ES-I3 (cell line): ENCODE results near the gene RBM17.
"Not testable (repeated sequence)": the region's sequence is repeated elsewhere in the genome, so short reads cannot be mapped to it uniquely, and the experiment has no call there.

Experiments
- H3K36me3 ChIP-seq: 2 replicates; pipeline ENCODE4 v1.6.1; 2013; ENCODE audit warnings: mild to moderate bottlenecking, low read length, control low read depth, moderate library complexity; ENCODE audit not compliant: insufficient read depth
- H3K4me1 ChIP-seq: 2 replicates; pipeline ENCODE4 v1.6.1; 2013; ENCODE audit warnings: mild to moderate bottlenecking, control low read depth, low read length; ENCODE audit not compliant: insufficient read depth
- H3K9ac ChIP-seq: 2 replicates; pipeline ENCODE4 v1.6.1; 2013; ENCODE audit warnings: low read depth, mild to moderate bottlenecking, low read length, moderate library complexity
- H3K9me3 ChIP-seq: 2 replicates; pipeline ENCODE4 v1.6.1; 2013; ENCODE audit warnings: mild to moderate bottlenecking, low read length, moderate library complexity; ENCODE audit not compliant: control insufficient read depth, insufficient read depth

The RBM17 gene

DNA sequence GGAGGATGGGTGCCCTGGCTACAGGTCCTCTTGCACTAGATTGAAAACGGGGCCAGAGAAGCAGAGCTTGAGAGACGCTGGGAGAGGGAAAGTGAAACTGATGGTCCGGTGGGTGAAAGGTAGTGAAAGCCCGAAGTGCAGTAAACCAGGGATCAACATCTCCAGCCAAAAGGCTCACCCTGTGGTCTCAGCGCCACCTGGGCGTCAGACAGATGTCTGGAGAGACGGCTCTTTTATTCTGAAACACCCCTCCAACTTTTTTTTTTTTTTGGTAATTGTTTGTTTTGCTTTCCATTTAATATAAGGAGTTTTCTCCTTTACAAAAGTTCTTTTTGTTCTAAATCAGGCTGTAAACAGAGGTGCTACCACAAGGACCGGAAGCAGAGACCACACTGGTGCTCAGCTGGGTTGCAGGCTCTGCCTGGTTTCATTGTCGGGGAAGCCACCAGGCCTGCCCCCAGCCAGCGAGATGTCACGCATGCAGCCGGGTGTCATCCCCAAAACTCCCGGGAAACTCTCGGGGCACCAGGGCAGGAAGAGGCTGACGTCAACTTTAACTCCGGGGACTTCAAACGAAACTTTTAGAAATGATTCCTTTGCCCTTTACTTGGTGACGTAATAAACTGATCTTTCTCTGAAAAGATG lies 37.9 kb upstream of the RBM17 start:
- Histone ChIP-seq H3K9ac (no peak overlapping the region), H3K36me3 (no peaks in the 10 kb centered on the region), H3K9me3 (no peaks in the 10 kb centered on the region), H3K4me1 (no peaks in the 10 kb centered on the region)

DNA sequence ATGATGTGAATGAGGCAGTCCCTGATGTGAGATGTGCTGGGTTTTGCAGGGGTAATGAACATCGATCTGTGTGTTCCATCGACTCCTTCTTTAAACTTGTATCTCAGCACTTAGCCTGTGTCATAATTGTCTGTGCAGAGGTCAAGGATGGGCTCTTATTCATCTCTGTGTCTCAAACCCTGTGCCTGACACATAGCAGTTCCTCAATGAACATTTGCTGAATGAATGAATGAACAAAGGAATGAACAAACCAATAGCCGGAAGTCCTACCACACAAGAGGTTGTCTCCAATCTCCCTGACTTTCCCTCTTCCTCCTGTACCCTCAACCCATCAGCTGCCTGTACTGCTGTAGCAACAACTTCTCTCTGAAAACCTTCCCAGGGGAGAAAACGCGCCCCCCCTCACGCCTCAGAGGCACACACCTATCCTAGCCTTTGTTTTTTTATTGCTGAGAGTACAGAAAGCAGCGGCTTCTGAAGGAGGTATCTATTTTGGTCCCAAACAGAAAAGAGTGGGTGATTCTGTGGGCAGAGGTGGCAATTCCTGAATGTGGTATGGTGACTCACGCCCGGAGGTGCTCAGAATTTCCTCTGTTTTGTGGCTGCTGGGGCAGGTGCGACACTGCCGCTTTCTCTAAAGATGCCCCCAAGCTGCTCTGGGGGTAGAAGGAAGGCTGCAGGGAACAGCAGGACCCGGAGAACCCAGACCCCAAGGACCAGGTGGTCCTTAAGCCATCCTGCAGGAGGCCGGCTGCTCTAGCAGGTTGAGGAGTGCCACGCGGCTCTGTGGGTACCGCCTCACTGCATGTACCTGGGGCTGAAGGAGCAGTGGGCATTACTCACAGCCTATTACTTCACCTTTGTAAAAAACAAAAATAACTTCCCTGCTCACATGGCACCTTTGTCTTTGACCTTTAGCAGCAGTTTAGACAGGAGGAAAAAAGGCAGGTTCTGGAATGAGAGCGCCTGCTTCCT lies 36.3 kb upstream of the RBM17 start:
- Histone ChIP-seq H3K9ac (no peak overlapping the region), H3K36me3 (no peaks in the 10 kb centered on the region), H3K9me3 (no peaks in the 10 kb centered on the region), H3K4me1 (no peaks in the 10 kb centered on the region)

GRCh38 chr10:6053303-6053702 lies 35.5 kb upstream of the RBM17 start:
- H3K4me1 ChIP-seq, result no peaks in the 10 kb centered on the region
- H3K9ac ChIP-seq, result no peak overlapping the region
- H3K36me3 ChIP-seq, result no peaks in the 10 kb centered on the region
- H3K9me3 ChIP-seq, result no peaks in the 10 kb centered on the region

DNA sequence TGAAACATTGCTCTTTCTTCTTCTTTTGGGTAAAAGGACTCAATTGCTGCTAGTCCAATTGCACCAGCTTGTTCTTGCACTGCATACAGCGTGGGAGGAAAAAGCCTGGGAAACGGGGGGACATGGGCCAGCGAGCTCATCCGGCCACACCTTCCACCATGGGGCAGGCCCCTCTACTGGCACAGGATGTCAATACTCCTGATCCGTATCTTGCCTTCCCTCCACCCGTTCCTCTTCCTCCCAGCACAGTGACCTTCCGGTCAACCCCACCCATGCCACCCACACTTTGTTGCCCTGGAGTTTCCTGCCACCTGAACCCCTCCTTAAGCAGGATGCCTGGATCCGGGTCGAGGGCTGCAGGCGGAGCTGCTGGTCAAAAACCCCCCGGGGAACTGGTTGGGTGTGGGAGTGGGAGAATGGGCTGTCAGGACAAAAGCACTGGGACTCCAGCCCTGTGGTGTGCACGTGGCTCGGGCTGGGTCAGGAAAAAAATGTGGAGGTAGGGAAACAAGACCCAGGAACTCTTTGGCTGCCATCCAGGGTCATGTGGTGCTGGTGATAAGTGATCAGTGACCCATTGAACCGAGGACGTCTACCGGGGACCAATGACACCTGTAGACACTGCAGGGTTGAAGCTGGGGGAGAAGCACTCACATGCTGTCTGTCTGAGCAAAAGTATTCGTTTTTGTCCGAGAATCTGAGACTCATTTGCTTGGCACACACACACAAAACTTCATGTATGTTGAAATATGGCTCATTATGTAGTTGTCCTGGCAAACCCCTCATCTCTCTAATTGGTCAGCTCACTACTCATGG lies 34.8 kb upstream of the RBM17 start:
- H3K4me1 ChIP-seq, result no peaks in the 10 kb centered on the region
- H3K9me3 ChIP-seq, result no peaks in the 10 kb centered on the region
- no peaks in the 10 kb centered on the region for H3K36me3 ChIP-seq
- H3K9ac ChIP-seq, result no peak overlapping the region

GRCh38 chr10:6054884-6055283 lies 34.0 kb upstream of the RBM17 start:
- Histone ChIP-seq H3K9ac (no peak overlapping the region), H3K4me1 (no peaks in the 10 kb centered on the region)

DNA sequence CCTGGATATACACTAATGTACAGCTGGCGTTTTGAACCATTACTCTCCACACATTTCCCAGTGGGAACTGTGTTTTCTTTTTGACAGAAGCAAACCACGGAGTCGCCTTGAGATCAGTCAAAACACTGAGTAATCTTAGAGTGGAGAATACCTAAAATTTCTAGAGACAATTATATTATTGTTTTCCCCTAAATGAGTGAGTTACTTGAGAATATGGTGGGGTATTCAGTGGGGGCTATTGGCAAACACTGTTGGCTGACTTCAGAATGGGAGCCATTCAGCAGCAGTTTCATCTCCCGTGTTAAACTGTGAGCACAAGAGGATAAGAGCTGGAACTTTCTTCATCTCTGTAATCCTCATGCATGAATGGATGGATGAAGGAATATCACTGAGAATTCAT lies 32.9 kb upstream of the RBM17 start:
- H3K9ac ChIP-seq, result no peak overlapping the region
- H3K4me1 ChIP-seq, result no peaks in the 10 kb centered on the region
- no peaks in the 10 kb centered on the region for H3K36me3 ChIP-seq
- H3K9me3 ChIP-seq, result no peaks in the 10 kb centered on the region

More at GRCh38 chr10:6054884-6055283, 34.0 kb upstream of the RBM17 start:
- Histone ChIP-seq H3K9me3 (no peaks in the 10 kb centered on the region), H3K36me3 (no peaks in the 10 kb centered on the region)

DNA sequence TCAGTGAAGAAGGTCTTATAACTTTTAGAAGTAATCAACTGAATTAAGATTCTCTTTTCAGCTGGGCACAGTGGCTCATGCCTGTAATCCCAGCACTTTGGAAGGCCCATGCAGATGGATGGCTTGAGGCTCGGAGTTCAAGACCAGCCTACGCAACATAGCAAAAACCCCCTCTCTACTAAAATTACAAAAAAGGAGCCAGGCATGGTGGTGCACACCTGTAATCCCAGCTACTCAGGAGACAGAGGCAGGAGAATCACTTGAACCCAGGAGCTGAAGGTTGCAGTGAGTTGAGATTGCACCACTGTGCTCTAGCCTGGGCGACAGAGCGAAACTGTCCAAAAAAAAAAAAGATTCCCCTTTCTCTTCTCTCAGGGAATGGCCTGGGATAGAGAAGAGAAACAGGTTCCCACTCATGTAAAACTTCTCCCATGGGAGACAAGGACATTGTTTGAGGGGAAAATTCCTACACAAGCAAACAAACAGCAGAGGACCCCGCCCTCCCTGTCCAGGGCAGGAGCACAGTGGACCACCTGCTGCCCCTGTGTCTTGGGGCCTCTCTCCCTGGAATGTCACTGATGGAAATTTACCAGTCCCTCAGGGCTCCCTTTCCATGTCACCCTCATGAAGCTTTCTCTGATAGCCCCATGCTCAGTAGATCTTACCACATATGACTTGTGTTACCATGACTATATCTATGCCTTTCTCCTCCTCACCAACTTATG lies 32.3 kb upstream of the RBM17 start:
- Histone ChIP-seq H3K4me1 (no peaks in the 10 kb centered on the region), H3K36me3 (no peaks in the 10 kb centered on the region), H3K9ac (no peak overlapping the region), H3K9me3 (no peaks in the 10 kb centered on the region)

DNA sequence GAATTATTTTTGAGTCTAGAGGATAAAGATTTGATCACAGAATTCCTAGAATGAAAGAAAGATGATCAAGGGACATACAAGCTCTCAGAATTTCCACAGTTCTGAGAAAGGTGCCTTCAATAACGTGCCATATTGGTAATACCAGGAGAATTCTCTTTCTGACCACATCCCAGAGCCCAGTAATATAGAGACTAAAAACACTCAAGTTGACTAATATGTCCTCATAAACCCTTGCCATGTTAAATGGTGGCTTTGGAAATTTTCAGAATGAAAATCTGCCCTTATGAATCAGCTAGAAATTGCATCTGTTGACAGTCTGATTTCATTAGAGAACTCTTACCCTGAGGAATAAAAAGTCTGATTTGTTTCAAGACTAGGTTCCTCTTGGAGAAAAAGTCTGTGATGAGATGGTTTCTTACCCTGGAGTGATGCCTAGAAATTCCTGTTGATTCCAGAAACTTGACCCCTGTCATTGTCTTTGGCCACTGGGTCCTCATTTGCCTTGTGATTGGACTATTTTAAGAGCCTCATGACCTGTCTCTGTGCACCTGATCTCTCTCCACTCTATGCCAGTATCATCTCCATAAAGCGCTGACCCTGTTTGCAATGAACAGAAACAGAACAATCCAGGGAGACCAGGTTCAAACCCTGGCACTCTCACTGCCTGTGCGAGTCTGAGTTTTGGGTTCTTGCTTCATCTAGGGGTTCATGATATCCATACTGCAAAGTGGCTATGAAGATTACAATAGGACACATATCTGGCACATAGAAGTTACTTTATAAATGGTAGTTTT lies 30.0 kb upstream of the RBM17 start:
- no peaks in the 10 kb centered on the region for H3K4me1 ChIP-seq
- no peaks in the 10 kb centered on the region for H3K9me3 ChIP-seq
- no peaks in the 10 kb centered on the region for H3K36me3 ChIP-seq
- no peak overlapping the region for H3K9ac ChIP-seq

- no peaks in the 10 kb centered on the region for H3K9me3 ChIP-seq
- no peaks in the 10 kb centered on the region for H3K36me3 ChIP-seq
- H3K4me1 ChIP-seq, result no peaks in the 10 kb centered on the region
- H3K9ac ChIP-seq, result no peak overlapping the region
Observed at GRCh38 chr10:6059506-6059905, 29.3 kb upstream of the RBM17 start.

DNA sequence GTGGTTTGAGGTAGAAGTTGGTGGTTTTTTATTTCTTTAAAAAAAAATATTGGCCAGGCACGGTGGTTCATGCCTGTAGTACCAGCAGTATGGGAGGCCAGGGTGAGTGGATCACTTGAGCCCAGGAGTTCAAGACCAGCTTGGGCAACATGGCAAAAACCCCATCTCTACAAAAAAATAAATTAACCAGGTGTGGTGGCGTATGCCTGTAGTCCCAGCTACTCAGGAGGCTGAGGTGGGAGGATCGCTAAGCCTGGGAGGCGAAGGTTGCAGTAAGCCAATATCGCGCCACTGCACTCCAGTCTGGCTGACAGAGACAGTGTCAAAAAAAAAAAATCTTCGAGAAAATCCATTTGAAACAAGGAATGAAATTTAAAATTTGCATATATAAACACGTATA lies 27.8 kb upstream of the RBM17 start:
- Histone ChIP-seq H3K36me3 (no peaks in the 10 kb centered on the region), H3K4me1 (no peaks in the 10 kb centered on the region), H3K9me3 (no peaks in the 10 kb centered on the region), H3K9ac (no peak overlapping the region)

GRCh38 chr10:6062101-6062771 lies 26.6 kb upstream of the RBM17 start, which contains the start of gene IL2RA:
Gene IL2RA (minus strand): TSS chr10:6062367. CDS start chr10:6062151, 216 bp downstream.
- no peaks in the 10 kb centered on the region for H3K4me1 ChIP-seq
- no peaks in the 10 kb centered on the region for H3K9me3 ChIP-seq
- H3K9ac ChIP-seq, result no peak within 1 kb of the TSS
- no peaks in the 10 kb centered on the region for H3K36me3 ChIP-seq

GRCh38 chr10:6064119-6064518 lies 24.7 kb upstream of the RBM17 start:
- Histone ChIP-seq H3K9me3 (no peaks in the 10 kb centered on the region), H3K4me1 (no peaks in the 10 kb centered on the region), H3K36me3 (no peaks in the 10 kb centered on the region), H3K9ac (no peak overlapping the region)

DNA sequence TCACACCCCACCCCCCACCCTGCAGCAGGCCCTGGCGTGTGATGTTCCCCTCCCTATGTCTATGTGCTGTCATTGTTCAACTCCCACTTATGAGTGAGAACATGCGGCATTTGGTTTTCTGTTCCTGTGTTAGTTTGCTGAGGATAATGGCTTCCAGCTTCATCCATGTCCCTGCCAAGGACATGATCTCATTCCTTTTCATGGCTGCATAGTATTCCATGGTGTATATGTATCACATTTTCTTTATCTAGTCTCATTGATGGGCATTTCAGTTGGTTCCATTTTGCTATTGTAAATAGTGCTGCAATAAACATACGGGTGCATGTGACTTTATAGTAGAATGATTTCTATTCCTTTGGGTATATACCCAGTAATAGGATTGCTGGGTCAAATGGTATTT lies 24.1 kb upstream of the RBM17 start:
- not testable (repeated sequence) for H3K4me1 ChIP-seq, H3K9me3 ChIP-seq

More for the DNA sequence above, 24.1 kb upstream of the RBM17 start:
- not testable (repeated sequence) for H3K9ac ChIP-seq, H3K36me3 ChIP-seq
